Astrocyte (in vitro differentiated cells and primary cell): ENCODE measurements around the gene NPW. TPM values are rescaled to one million over a fixed set of nuclear protein-coding genes. Genes with fewer than 3 reads are reported as not detected.
A peak's percentile ranks its signal among the peaks of the same experiment; 100 is the strongest.

Source experiments
- DNase-seq: peaks from one replicate; pipeline ENCODE4 v3.0.0-alpha.2; 2010; ENCODE audit warnings: low read depth
- FAIRE-seq: peaks from 2 replicates; lab custom pipeline; 2011; peaks lifted over from hg19 to GRCh38; lab: Jason Lieb, UNC
- H2AFZ ChIP-seq: 2 replicates; pipeline ENCODE4 v1.6.0; 2012; ENCODE audit warnings: low read depth, low read length, inconsistent platforms
- H3K27ac ChIP-seq: 2 replicates; pipeline ENCODE4 v1.5.1; 2011; ENCODE audit warnings: low read depth, low read length, inconsistent platforms
- H3K27me3 ChIP-seq: 2 replicates; pipeline ENCODE4 v1.6.0; 2011; ENCODE audit warnings: low read length, inconsistent platforms; ENCODE audit not compliant: insufficient read depth
- H3K36me3 ChIP-seq: 2 replicates; pipeline ENCODE4 v1.5.1; 2011; ENCODE audit warnings: low read length, inconsistent platforms; ENCODE audit not compliant: insufficient read depth
- H3K4me1 ChIP-seq: 2 replicates; pipeline ENCODE4 v1.5.1; 2011; ENCODE audit warnings: low read length, inconsistent platforms; ENCODE audit not compliant: insufficient read depth
- H3K4me2 ChIP-seq: 2 replicates; pipeline ENCODE4 v1.6.0; 2012; ENCODE audit warnings: low read length, inconsistent platforms
- H3K4me3 ChIP-seq: 2 replicates; pipeline ENCODE4 v1.5.1; 2011; ENCODE audit warnings: low read depth, mild to moderate bottlenecking, low read length, inconsistent platforms; ENCODE audit not compliant: insufficient read depth
- H3K79me2 ChIP-seq: 2 replicates; pipeline ENCODE4 v1.6.0; 2012; ENCODE audit warnings: mild to moderate bottlenecking, low read length, inconsistent platforms; ENCODE audit not compliant: insufficient read depth
- H3K9ac ChIP-seq: 2 replicates; pipeline ENCODE4 v1.6.0; 2012; ENCODE audit warnings: mild to moderate bottlenecking, low read length, inconsistent platforms
- H3K9me3 ChIP-seq: 2 replicates; pipeline ENCODE4 v1.5.1; 2012; ENCODE audit warnings: low read depth, mild to moderate bottlenecking, low read length, inconsistent platforms; ENCODE audit not compliant: insufficient read depth
- H4K20me1 ChIP-seq: 2 replicates; pipeline ENCODE4 v1.6.0; 2012; ENCODE audit warnings: low read length, inconsistent platforms; ENCODE audit not compliant: insufficient read depth
- H3K27ac Mint-ChIP-seq: one replicate; pipeline ENCODE4 v1.8.0; 2021; ENCODE audit warnings: mild to moderate bottlenecking, mixed read lengths; ENCODE audit not compliant: unreplicated experiment
- H3K27me3 Mint-ChIP-seq: one replicate; pipeline ENCODE4 v1.8.0; 2021; ENCODE audit warnings: low read depth, mixed read lengths; ENCODE audit not compliant: unreplicated experiment
- H3K36me3 Mint-ChIP-seq: one replicate; pipeline ENCODE4 v1.8.0; 2021; ENCODE audit warnings: low read depth, mixed read lengths; ENCODE audit not compliant: unreplicated experiment
- H3K4me1 Mint-ChIP-seq: one replicate; pipeline ENCODE4 v1.8.0; 2021; ENCODE audit warnings: low read depth, mixed read lengths; ENCODE audit not compliant: unreplicated experiment
- H3K4me3 Mint-ChIP-seq: one replicate; pipeline ENCODE4 v1.8.0; 2021; ENCODE audit warnings: mild to moderate bottlenecking, moderate library complexity, mixed read lengths; ENCODE audit not compliant: unreplicated experiment
- H3K9me3 Mint-ChIP-seq: one replicate; pipeline ENCODE4 v1.8.0; 2021; ENCODE audit warnings: mild to moderate bottlenecking, mixed read lengths; ENCODE audit not compliant: unreplicated experiment
- CTCF ChIP-seq: IDR thresholded peaks from 2 replicates; pipeline ENCODE4 v1.5.1; 2011; ENCODE audit warnings: low read depth, mild to moderate bottlenecking, inconsistent platforms, low read length, moderate library complexity; ENCODE audit not compliant: insufficient read depth
- EZH2 ChIP-seq: IDR thresholded peaks from 2 replicates; pipeline ENCODE4 v1.6.1; 2012; ENCODE audit warnings: mild to moderate bottlenecking, low read length, inconsistent platforms; ENCODE audit not compliant: insufficient read depth
- total RNA-seq: library from RNA; stranded (reverse); gene quantifications from 2 replicates; pipeline ENCODE4 v1.2.1, GENCODE V29; 2021

Gene NPW
- total RNA-seq, 1 donor from 2014 or later = 2.1 TPM

DNA sequence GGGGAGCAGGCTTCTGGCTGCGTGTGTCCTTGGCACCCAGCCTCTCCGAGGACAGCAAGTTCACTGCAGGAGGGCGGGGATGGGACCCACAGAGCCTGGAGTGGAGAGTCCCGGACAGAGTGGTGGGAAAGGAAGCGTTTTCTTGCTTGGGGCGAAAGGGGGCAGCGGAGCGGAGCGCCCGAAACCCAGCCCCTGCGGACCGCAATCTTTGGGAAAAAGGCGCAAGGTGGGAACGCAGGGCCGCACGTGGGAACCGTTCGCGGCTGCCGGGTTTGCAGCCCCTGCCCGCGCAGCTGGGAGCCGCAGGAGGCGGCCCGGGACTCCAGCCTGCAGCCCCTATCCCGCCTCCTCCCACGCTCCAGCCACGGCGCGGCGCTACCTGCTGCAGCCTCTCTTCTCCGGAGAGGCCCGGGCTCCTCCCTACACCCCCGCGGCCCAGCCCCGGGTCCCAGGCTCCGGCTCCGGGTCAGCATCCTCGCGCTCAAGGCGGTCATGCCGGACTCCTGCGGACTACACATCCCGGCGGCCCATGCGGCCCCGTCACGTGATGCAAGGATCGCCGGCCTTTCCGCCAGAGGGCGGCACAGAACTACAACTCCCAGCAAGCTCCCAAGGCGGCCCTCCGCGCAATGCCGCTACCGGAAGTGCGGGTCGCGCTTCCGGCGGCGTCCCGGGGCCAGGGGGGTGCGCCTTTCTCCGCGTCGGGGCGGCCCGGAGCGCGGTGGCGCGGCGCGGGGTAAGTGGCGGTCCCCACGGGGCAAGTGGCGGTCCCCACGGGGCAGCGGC lies 27.9 kb downstream of the NPW start, which contains the start of the genes NTHL1 and TSC2:
Gene NTHL1, minus strand, starts transcription at position 505 of the 786 bp plus-strand sequence. Its CDS starts 11 bp downstream, at position 494.
Gene TSC2, plus strand, starts transcription at position 656 of the 786 bp plus-strand sequence. CDS start 631 bp downstream, outside the sequence.
- H3K27ac ChIP-seq = no peak within 1 kb of the TSS
- no peak for FAIRE-seq
- no peaks in the 10 kb centered on the region for H3K36me3 ChIP-seq
- H3K4me2 ChIP-seq = peak within 1 kb of the TSS; percentile 95
- H3K27ac Mint-ChIP-seq = peak within 1 kb of the TSS; percentile 77
- H2AFZ ChIP-seq = peak within 1 kb of the TSS; percentile 81
- H3K4me3 ChIP-seq = peak within 1 kb of the TSS; percentile 76
- no peaks in the 10 kb centered on the region for H3K27me3 Mint-ChIP-seq
- peaks cover 13% of the 10 kb centered on the region for H3K4me1 ChIP-seq
- DNase-seq = peak; percentile 87
- H3K27me3 ChIP-seq = no peaks in the 10 kb centered on the region
- peak within 1 kb of the TSS; percentile 79 for H3K9ac ChIP-seq
- peaks cover 3% of the 10 kb centered on the region for H4K20me1 ChIP-seq
- TF ChIP-seq CTCF (no peak), EZH2 (no peak)
- peaks cover 15% of the 10 kb centered on the region for H3K79me2 ChIP-seq
- H3K9me3 ChIP-seq = no peaks in the 10 kb centered on the region
- H3K4me1 Mint-ChIP-seq = peaks cover 6% of the 10 kb centered on the region
- H3K4me3 Mint-ChIP-seq = peak within 1 kb of the TSS; percentile 95
- peaks cover 7% of the 10 kb centered on the region for H3K36me3 Mint-ChIP-seq
- no peaks in the 10 kb centered on the region for H3K9me3 Mint-ChIP-seq

DNA sequence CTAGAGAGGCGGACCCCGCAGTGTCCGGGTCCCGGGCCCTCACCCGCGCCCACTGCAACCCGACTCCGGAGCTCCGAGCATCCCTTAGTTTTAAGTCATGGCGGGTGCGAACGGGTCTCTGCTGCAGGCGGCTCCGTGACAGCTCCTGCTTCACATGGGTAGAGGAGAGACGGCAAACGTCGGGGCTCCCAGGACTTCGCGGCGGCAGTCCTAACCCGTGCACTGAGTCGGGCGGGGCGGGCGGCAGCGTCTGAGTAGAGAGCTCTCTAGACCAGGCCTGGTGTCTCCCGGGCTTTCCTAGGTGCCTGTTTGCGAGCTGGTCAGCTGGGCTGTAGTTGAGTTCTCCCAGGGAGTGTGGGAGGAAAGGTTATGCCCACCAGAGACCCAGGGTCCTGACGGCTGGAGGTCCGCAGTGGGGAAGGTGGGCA lies 28.5 kb downstream of the NPW start:
- Histone ChIP-seq H4K20me1 (peaks cover 3% of the 10 kb centered on the region), H3K4me2 (peak overlapping the region; percentile 95), H3K9me3 (no peaks in the 10 kb centered on the region), H3K36me3 (no peaks in the 10 kb centered on the region), H3K9ac (peak overlapping the region; percentile 79), H3K79me2 (peaks cover 15% of the 10 kb centered on the region), H3K4me1 (peaks cover 13% of the 10 kb centered on the region), H3K4me3 (peak overlapping the region; percentile 76), H3K27ac (no peak overlapping the region), H3K27me3 (no peaks in the 10 kb centered on the region), H2AFZ (peak overlapping the region; percentile 65)
- TF ChIP-seq EZH2 (no peak), CTCF (no peak)
- DNase-seq (no peak), FAIRE-seq (no peak)
- H3K36me3 Mint-ChIP-seq = peaks cover 9% of the 10 kb centered on the region
- no peaks in the 10 kb centered on the region for H3K27me3 Mint-ChIP-seq
- H3K27ac Mint-ChIP-seq = peak overlapping the region; percentile 77
- peaks cover 6% of the 10 kb centered on the region for H3K4me1 Mint-ChIP-seq
- H3K9me3 Mint-ChIP-seq = no peaks in the 10 kb centered on the region
- peak overlapping the region; percentile 95 for H3K4me3 Mint-ChIP-seq
